HCEC 1CT (cell line): ENCODE data around the gene SMC1B.
"Not testable (repeated sequence)": the region's sequence is repeated elsewhere in the genome, so short reads cannot be mapped to it uniquely, and the experiment has no call there.

Source experiments
- DNase-seq: peaks from one replicate; pipeline ENCODE4 v3.0.0-alpha.2; 2017

SMC1B gene

GRCh38 chr22:45445031-45445710 lies 31.8 kb upstream of the SMC1B start:
- DNase-seq, result no peak

- DNase-seq, result no peak
Observed at GRCh38 chr22:45444168-45444567, 30.8 kb upstream of the SMC1B start.

GRCh38 chr22:45442116-45442515 lies 28.7 kb upstream of the SMC1B start:
- no peak for DNase-seq

GRCh38 chr22:45441138-45441537 lies 27.7 kb upstream of the SMC1B start:
- DNase-seq, result peak; percentile 68

GRCh38 chr22:45440688-45441087 lies 27.3 kb upstream of the SMC1B start:
- DNase-seq, result not testable (repeated sequence)

GRCh38 chr22:45438336-45438735 lies 24.9 kb upstream of the SMC1B start:
- peak; percentile 24 for DNase-seq

- not testable (repeated sequence) for DNase-seq
Observed at GRCh38 chr22:45436871-45437517, 23.6 kb upstream of the SMC1B start.

GRCh38 chr22:45435544-45436139 lies 22.2 kb upstream of the SMC1B start:
- peak; percentile 80 for DNase-seq

- no peak for DNase-seq
Observed at GRCh38 chr22:45434981-45435380, 21.6 kb upstream of the SMC1B start.

GRCh38 chr22:45430871-45431270 lies 17.5 kb upstream of the SMC1B start:
- no peak for DNase-seq

- no peak for DNase-seq
Observed at GRCh38 chr22:45429981-45430775, 16.8 kb upstream of the SMC1B start.

- DNase-seq, result no peak
Observed at GRCh38 chr22:45429424-45429823, 16.0 kb upstream of the SMC1B start.

GRCh38 chr22:45428391-45429385 lies 15.3 kb upstream of the SMC1B start:
- no peak for DNase-seq

- DNase-seq, result no peak
Observed at GRCh38 chr22:45427114-45427513, 13.7 kb upstream of the SMC1B start.

- no peak for DNase-seq
Observed at GRCh38 chr22:45426387-45426786, 13.0 kb upstream of the SMC1B start.

GRCh38 chr22:45425531-45426265 lies 12.3 kb upstream of the SMC1B start:
- no peak for DNase-seq

- peak; percentile 23 for DNase-seq
Observed at GRCh38 chr22:45425101-45425500, 11.7 kb upstream of the SMC1B start.

- no peak for DNase-seq
Observed at GRCh38 chr22:45424241-45424731, 10.9 kb upstream of the SMC1B start.

GRCh38 chr22:45423524-45423923 lies 10.1 kb upstream of the SMC1B start:
- DNase-seq, result no peak

- DNase-seq, result no peak
Observed at GRCh38 chr22:45422237-45422983, 9.0 kb upstream of the SMC1B start.
